GM12878 (cell line): Measurements from ENCODE around the gene POLR1F. TPM values are rescaled to one million over a fixed set of nuclear protein-coding genes. Genes with fewer than 3 reads are reported as not detected.

Source experiments
- ATAC-seq: fragments of 200-7000 bp; cut with Tn5 transposase; 3 replicates; pipeline ENCODE4 v1.9.1; 2020; ENCODE audit warnings: mild to moderate bottlenecking, moderate library complexity
- BruUV-seq: library from RNA; stranded (reverse); fragments of 400-500 nt; replicated peaks from 2 replicates; lab custom pipeline; 2021; lab: Mats Ljungman, UMichigan
- CTCF ChIA-PET: fragments of 300-600 bp; sonication (Branson Sonifier 250); formaldehyde crosslinking; extraction: SDS; loops from one replicate; lab custom pipeline; 2021; ENCODE audit warnings: inconsistent platforms; lab: Yijun Ruan, JAX
- POLR2A ChIA-PET: fragments of 350-600 bp; formaldehyde crosslinking; extraction: SDS; loops from one replicate; lab custom pipeline; 2021; ENCODE audit warnings: inconsistent platforms; lab: Charles Lee
- RAD21 ChIA-PET: fragments of 300-600 bp; sonication (Branson Sonifier 250); formaldehyde crosslinking; loops from one replicate; lab custom pipeline; 2023; ENCODE audit warnings: antibody characterized with exemption; ENCODE audit not compliant: unreplicated experiment; lab: Charles Lee
- SMC1A ChIA-PET: fragments of 300-600 bp; sonication (Branson Sonifier 250); formaldehyde crosslinking; loops from one replicate; lab custom pipeline; 2023; ENCODE audit not compliant: unreplicated experiment, uncharacterized antibody; lab: Charles Lee
- DNase-seq: peaks from one replicate; pipeline ENCODE4 v3.0.0-alpha.2; 2011; ENCODE audit warnings: low read depth, low spot score
- FAIRE-seq: peaks from 3 replicates; lab custom pipeline; 2011; peaks lifted over from hg19 to GRCh38; lab: Jason Lieb, UNC
- H2AFZ ChIP-seq: 2 replicates; pipeline ENCODE4 v1.6.0; 2011; ENCODE audit warnings: low read depth, low read length, control low read depth; ENCODE audit not compliant: control insufficient read depth
- H3K27ac ChIP-seq: 2 replicates; pipeline ENCODE4 v1.5.1; 2011; ENCODE audit warnings: control low read depth; ENCODE audit not compliant: control insufficient read depth, insufficient read depth
- H3K27me3 ChIP-seq, 2 experiments: replicated peaks in 1 of 2; 2 replicates each; pipeline versions ENCODE4 v1.6.0 to v1.6.1; 2011; ENCODE audit warnings: low read length in 1 of 2; ENCODE audit not compliant: control insufficient read depth in 2 of 2, insufficient read depth in 2 of 2
- H3K36me3 ChIP-seq, 2 experiments: 2 replicates each; pipeline ENCODE4 v1.5.1; 2011; ENCODE audit warnings: low read length in 1 of 2; ENCODE audit not compliant: control insufficient read depth in 2 of 2, insufficient read depth in 2 of 2
- H3K4me1 ChIP-seq: 2 replicates; pipeline ENCODE4 v1.6.1; 2011; ENCODE audit warnings: mild to moderate bottlenecking, low read length, moderate library complexity, mixed read lengths; ENCODE audit not compliant: control insufficient read depth, insufficient read depth
- H3K4me2 ChIP-seq: 2 replicates; pipeline ENCODE4 v1.6.0; 2011; ENCODE audit warnings: control low read depth; ENCODE audit not compliant: control insufficient read depth, insufficient read depth
- H3K4me3 ChIP-seq: fragments of 200-600 bp; sonication (generic); 2 replicates; pipeline ENCODE4 v1.5.1; 2016
- H3K79me2 ChIP-seq: 2 replicates; pipeline ENCODE4 v1.6.0; 2011; ENCODE audit warnings: low read length; ENCODE audit not compliant: control insufficient read depth, insufficient read depth
- H3K9ac ChIP-seq: 2 replicates; pipeline ENCODE4 v1.8.0; 2011; ENCODE audit warnings: low read length, control low read depth, mixed read lengths; ENCODE audit not compliant: control insufficient read depth, insufficient read depth
- H3K9me3 ChIP-seq: replicated peaks from 3 replicates; pipeline ENCODE4 v1.5.1; 2011; ENCODE audit warnings: mild to moderate bottlenecking, low read length; ENCODE audit not compliant: control insufficient read depth, insufficient read depth
- H4K20me1 ChIP-seq: 2 replicates; pipeline ENCODE4 v1.6.0; 2011; ENCODE audit not compliant: control insufficient read depth, insufficient read depth
- ATF7 ChIP-seq: fragments of 450-650 bp; IDR thresholded peaks from 2 replicates; pipeline ENCODE4 v1.6.1; 2016; ENCODE audit warnings: low read depth, mild to moderate bottlenecking
- CBX3 ChIP-seq: fragments of 200-600 bp; sonication (generic); IDR thresholded peaks from 2 replicates; pipeline ENCODE4 v1.6.1; 2016; ENCODE audit warnings: low read depth, borderline replicate concordance
- CBX5 ChIP-seq: sonication (generic); IDR thresholded peaks from 2 replicates; pipeline ENCODE4 v1.6.1; 2016; ENCODE audit warnings: low read depth, moderate library complexity, mild to moderate bottlenecking, inconsistent platforms
- CHD4 ChIP-seq: fragments of 200-600 bp; sonication (generic); IDR thresholded peaks from 2 replicates; pipeline ENCODE4 v1.6.1; 2016; ENCODE audit warnings: mild to moderate bottlenecking
- IKZF1 ChIP-seq: fragments of 450-650 bp; conservative IDR thresholded peaks from 2 replicates; pipeline ENCODE4 v1.6.1; 2017; ENCODE audit warnings: antibody characterized with exemption, mild to moderate bottlenecking
- MEF2A ChIP-seq: IDR thresholded peaks from 2 replicates; pipeline ENCODE4 v1.6.1; 2011; ENCODE audit warnings: low read depth, mild to moderate bottlenecking, low read length, moderate library complexity; ENCODE audit not compliant: insufficient read depth
- NRF1 ChIP-seq: conservative IDR thresholded peaks from 2 replicates; pipeline ENCODE4 v1.6.1; 2011; ENCODE audit warnings: mild to moderate bottlenecking, low read depth, low read length, improper control_type of control experiment
- POLR2A ChIP-seq: IDR thresholded peaks from 2 replicates; pipeline ENCODE4 v1.6.1; 2011; ENCODE audit warnings: low read depth, mild to moderate bottlenecking, low read length
- RCOR1 ChIP-seq: conservative IDR thresholded peaks from 2 replicates; pipeline ENCODE4 v1.6.1; 2012; ENCODE audit warnings: low read depth, low read length, improper control_type of control experiment
- SUZ12 ChIP-seq: fragments of 200-600 bp; sonication (generic); IDR thresholded peaks from one replicate; pipeline ENCODE4 v1.6.1; 2018; ENCODE audit warnings: antibody characterized with exemption, mild to moderate bottlenecking; ENCODE audit not compliant: unreplicated experiment
- TARDBP ChIP-seq: IDR thresholded peaks from 2 replicates; pipeline ENCODE4 v1.6.1; 2016; ENCODE audit warnings: borderline replicate concordance
- YY1 ChIP-seq: IDR thresholded peaks from 2 replicates; pipeline ENCODE4 v1.6.1; 2011; ENCODE audit warnings: low read depth, mild to moderate bottlenecking, low read length
- WGBS: methylation state at CpG from one replicate; pipeline ENCODE4 v1.1.6; 2016; ENCODE audit warnings: low lambda C conversion rate; ENCODE audit not compliant: insufficient replicate concordance, insufficient coverage; ENCODE audit errors: missing lambda C conversion rate; 5-methylcytosine and 5-hydroxymethylcytosine counted together
- in situ Hi-C: fragments of 300-500 bp; cut with MboI; formaldehyde crosslinking; loops from 9 replicates; pipeline ENCODE4 v1.14.3; 2018; ENCODE audit warnings: mixed read lengths
- intact Hi-C: fragments of 100-400 bp; cut with micrococcal nuclease; formaldehyde crosslinking; loops from one replicate; pipeline ENCODE4 v1.14.2; 2022; ENCODE audit not compliant: unreplicated experiment
- polyA plus RNA-seq, 11 experiments: library from polyadenylated mRNA; depleted of rRNA in 4 of 11; unstranded in 6 of 11; stranded (reverse) in 5 of 11; fragments of >200 nt; fragmentation: Nextera tagmentation in 4 of 11; fragmentation: Illumina TruSeq in 1 of 11; extraction: Ambion mirVana in 4 of 11; extraction: Trizol in 1 of 11; gene quantifications; 1 replicate in 1 of 11; 2 replicates in 10 of 11; pipeline versions ENCODE4 v1.2.1 to v1.2.3, GENCODE V29; 2011 to 2016; ENCODE audit warnings: inconsistent platforms in 2 of 11, missing spikeins in 2 of 11, low read depth in 1 of 11
- total RNA-seq, 4 experiments: library from RNA; depleted of rRNA in 3 of 4; stranded (reverse); fragments of >200 nt in 3 of 4; fragmentation: Illumina TruSeq in 1 of 4; extraction: Trizol in 1 of 4; gene quantifications; 2 replicates each; pipeline versions ENCODE4 v1.2.1 to v1.2.3, GENCODE V29; 2013 to 2021
- TF ChIP-seq, protein P1 (sequence below): fragments of 450-650 bp; IDR thresholded peaks from 2 replicates; pipeline ENCODE4 v1.6.1; 2016; ENCODE audit warnings: mild to moderate bottlenecking
- TF ChIP-seq, protein P2 (sequence below): fragments of 450-650 bp; IDR thresholded peaks from 2 replicates; pipeline ENCODE4 v1.6.1; 2017; ENCODE audit warnings: mild to moderate bottlenecking, low read depth, inconsistent platforms; ENCODE audit not compliant: poor library complexity, severe bottlenecking
- TF ChIP-seq, protein P3 (sequence below): fragments of 450-650 bp; formaldehyde crosslinking; IDR thresholded peaks from 2 replicates; pipeline ENCODE4 v1.4.0; 2020; ENCODE audit warnings: mild to moderate bottlenecking, moderate library complexity
- TF ChIP-seq, protein P4 (sequence below): fragments of 450-650 bp; IDR thresholded peaks from 2 replicates; pipeline ENCODE4 v1.6.1; 2017; ENCODE audit warnings: mild to moderate bottlenecking

The POLR1F gene
- total and polyA plus RNA-seq, 10 of the 15 experiments (the other 5 are each of a cell fraction or from before 2014, with no cell fraction given), result 16.9 to 129 (median 29.7) TPM

DNA sequence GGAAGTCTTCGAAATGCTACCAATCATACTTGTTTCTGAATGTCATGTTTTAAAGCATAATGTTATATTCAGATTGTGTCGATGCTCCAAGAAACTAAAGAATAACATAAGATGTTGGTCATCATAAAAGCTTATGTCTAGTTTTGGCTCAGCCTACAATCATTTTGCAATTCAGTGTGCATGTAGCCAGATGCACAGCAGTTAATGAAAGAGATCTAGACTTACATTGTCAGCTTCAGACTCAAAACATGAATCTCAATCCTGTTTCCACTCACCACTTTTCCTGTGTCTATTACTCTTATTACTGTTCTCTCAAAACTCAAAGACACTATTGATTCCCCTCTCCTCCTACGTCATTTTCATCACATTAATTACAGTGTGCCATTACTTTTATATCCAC lies 43.2 kb upstream of the POLR1F start:
- Histone ChIP-seq H3K79me2 (no peaks in the 10 kb centered on the region), H3K9ac (no peak overlapping the region), H4K20me1 (no peaks in the 10 kb centered on the region), H3K4me2 (no peak overlapping the region), H3K36me3 (no peaks in the 10 kb centered on the region), H3K27me3 (no peaks in the 10 kb centered on the region), H2AFZ (no peak overlapping the region), H3K27ac (no peak overlapping the region), H3K4me3 (no peak overlapping the region), H3K9me3 (no peaks in the 10 kb centered on the region), H3K4me1 (no peaks in the 10 kb centered on the region)
- in situ Hi-C loops (loop anchor here (10.0 kb wide), 2 partner anchors 403 to 563 kb away; no protein-coding TSS in a partner anchor), intact Hi-C loops (loop anchor here (5.0 kb wide), 2 partner anchors 380 to 560 kb away; no protein-coding TSS in a partner anchor)
- ChIA-PET POLR2A (no interaction called here), SMC1A (interaction anchor here (1.2 to 1.8 kb wide), 2 partner anchors 688 to 847 kb away, joined by 3 to 10 read pairs; no protein-coding TSS in a partner anchor), CTCF (interaction anchor here (0.6 to 2.6 kb wide), 16 partner anchors 9 to 1549 kb away, joined by 3 to 13 read pairs (median 4); partner anchors contain the start of gene POLR1F), RAD21 (interaction anchor here (1.0 to 2.2 kb wide), 6 partner anchors 279 to 846 kb away, joined by 3 to 9 read pairs (median 3); no protein-coding TSS in a partner anchor)
- no peak for DNase-seq
- WGBS, result 16% methylated on average over 3 of the region's 3 CpGs
- no TSS peak for BruUV-seq
- no peak for FAIRE-seq
- peak; percentile 21; the same call in 2 of the 3 replicates for ATAC-seq
- TF ChIP-seq ATF7, result no peak
- TF ChIP-seq POLR2A, result no peak
- TF ChIP-seq YY1, result no peak
- TF ChIP-seq, protein P1, sequence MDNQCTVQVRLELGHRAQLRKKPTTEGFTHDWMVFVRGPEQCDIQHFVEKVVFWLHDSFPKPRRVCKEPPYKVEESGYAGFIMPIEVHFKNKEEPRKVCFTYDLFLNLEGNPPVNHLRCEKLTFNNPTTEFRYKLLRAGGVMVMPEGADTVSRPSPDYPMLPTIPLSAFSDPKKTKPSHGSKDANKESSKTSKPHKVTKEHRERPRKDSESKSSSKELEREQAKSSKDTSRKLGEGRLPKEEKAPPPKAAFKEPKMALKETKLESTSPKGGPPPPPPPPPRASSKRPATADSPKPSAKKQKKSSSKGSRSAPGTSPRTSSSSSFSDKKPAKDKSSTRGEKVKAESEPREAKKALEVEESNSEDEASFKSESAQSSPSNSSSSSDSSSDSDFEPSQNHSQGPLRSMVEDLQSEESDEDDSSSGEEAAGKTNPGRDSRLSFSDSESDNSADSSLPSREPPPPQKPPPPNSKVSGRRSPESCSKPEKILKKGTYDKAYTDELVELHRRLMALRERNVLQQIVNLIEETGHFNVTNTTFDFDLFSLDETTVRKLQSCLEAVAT, result no peak
- TF ChIP-seq, protein P2, sequence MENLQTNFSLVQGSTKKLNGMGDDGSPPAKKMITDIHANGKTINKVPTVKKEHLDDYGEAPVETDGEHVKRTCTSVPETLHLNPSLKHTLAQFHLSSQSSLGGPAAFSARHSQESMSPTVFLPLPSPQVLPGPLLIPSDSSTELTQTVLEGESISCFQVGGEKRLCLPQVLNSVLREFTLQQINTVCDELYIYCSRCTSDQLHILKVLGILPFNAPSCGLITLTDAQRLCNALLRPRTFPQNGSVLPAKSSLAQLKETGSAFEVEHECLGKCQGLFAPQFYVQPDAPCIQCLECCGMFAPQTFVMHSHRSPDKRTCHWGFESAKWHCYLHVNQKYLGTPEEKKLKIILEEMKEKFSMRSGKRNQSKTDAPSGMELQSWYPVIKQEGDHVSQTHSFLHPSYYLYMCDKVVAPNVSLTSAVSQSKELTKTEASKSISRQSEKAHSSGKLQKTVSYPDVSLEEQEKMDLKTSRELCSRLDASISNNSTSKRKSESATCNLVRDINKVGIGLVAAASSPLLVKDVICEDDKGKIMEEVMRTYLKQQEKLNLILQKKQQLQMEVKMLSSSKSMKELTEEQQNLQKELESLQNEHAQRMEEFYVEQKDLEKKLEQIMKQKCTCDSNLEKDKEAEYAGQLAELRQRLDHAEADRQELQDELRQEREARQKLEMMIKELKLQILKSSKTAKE, result no peak
- TF ChIP-seq, protein P3, sequence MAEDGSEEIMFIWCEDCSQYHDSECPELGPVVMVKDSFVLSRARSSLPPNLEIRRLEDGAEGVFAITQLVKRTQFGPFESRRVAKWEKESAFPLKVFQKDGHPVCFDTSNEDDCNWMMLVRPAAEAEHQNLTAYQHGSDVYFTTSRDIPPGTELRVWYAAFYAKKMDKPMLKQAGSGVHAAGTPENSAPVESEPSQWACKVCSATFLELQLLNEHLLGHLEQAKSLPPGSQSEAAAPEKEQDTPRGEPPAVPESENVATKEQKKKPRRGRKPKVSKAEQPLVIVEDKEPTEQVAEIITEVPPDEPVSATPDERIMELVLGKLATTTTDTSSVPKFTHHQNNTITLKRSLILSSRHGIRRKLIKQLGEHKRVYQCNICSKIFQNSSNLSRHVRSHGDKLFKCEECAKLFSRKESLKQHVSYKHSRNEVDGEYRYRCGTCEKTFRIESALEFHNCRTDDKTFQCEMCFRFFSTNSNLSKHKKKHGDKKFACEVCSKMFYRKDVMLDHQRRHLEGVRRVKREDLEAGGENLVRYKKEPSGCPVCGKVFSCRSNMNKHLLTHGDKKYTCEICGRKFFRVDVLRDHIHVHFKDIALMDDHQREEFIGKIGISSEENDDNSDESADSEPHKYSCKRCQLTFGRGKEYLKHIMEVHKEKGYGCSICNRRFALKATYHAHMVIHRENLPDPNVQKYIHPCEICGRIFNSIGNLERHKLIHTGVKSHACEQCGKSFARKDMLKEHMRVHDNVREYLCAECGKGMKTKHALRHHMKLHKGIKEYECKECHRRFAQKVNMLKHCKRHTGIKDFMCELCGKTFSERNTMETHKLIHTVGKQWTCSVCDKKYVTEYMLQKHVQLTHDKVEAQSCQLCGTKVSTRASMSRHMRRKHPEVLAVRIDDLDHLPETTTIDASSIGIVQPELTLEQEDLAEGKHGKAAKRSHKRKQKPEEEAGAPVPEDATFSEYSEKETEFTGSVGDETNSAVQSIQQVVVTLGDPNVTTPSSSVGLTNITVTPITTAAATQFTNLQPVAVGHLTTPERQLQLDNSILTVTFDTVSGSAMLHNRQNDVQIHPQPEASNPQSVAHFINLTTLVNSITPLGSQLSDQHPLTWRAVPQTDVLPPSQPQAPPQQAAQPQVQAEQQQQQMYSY, result no peak
- no peak for TF ChIP-seq RCOR1
- no peak for TF ChIP-seq IKZF1
- no peak for TF ChIP-seq MEF2A
- TF ChIP-seq, protein P4, sequence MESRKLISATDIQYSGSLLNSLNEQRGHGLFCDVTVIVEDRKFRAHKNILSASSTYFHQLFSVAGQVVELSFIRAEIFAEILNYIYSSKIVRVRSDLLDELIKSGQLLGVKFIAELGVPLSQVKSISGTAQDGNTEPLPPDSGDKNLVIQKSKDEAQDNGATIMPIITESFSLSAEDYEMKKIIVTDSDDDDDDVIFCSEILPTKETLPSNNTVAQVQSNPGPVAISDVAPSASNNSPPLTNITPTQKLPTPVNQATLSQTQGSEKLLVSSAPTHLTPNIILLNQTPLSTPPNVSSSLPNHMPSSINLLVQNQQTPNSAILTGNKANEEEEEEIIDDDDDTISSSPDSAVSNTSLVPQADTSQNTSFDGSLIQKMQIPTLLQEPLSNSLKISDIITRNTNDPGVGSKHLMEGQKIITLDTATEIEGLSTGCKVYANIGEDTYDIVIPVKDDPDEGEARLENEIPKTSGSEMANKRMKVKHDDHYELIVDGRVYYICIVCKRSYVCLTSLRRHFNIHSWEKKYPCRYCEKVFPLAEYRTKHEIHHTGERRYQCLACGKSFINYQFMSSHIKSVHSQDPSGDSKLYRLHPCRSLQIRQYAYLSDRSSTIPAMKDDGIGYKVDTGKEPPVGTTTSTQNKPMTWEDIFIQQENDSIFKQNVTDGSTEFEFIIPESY, result no peak
- no peak for TF ChIP-seq CBX3
- TF ChIP-seq NRF1, result no peak
- TF ChIP-seq SUZ12, result no peak
- TF ChIP-seq CBX5, result no peak
- TF ChIP-seq TARDBP, result no peak
- TF ChIP-seq CHD4, result no peak
